Superior temporal gyrus (tissue), 1 donor: ENCODE data around the gene NAA16.
"Not testable (repeated sequence)": the region's sequence is repeated elsewhere in the genome, so short reads cannot be mapped to it uniquely, and the experiment has no call there.

ENCODE experiments used
- DNase-seq: peaks from one replicate; pipeline ENCODE4 v3.0.0-alpha.2; 2016; ENCODE audit errors: extremely low spot score

The NAA16 gene

GRCh38 chr13:41408121-41408520, 97.1 kb downstream of the NAA16 start:
- no peak for DNase-seq

GRCh38 chr13:41408746-41409145, 97.7 kb downstream of the NAA16 start:
- DNase-seq, result no peak

DNA sequence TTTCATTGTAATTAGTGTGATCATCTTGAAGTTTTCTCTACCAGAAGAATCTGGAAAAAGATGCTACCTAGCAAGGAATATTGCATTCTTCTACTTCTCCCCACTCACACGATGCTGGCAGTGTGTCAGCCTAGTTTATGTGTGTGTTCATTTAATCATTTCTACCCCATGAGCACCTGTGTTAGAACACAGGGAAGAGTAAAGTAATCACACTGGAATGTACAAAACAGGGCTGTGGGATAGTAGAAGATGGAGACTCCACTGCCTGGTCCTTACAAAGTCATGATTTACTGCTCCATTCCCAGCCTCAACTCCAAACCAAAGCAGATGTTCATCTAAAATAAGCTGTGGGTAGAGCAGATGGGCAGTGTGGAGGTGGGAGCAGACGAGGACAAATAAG, 98.5 kb downstream of the NAA16 start:
- no peak for DNase-seq

GRCh38 chr13:41411060-41411459, 100.0 kb downstream of the NAA16 start:
- no peak for DNase-seq

GRCh38 chr13:41411522-41411921, 100.5 kb downstream of the NAA16 start:
- peak; percentile 69 for DNase-seq

DNA sequence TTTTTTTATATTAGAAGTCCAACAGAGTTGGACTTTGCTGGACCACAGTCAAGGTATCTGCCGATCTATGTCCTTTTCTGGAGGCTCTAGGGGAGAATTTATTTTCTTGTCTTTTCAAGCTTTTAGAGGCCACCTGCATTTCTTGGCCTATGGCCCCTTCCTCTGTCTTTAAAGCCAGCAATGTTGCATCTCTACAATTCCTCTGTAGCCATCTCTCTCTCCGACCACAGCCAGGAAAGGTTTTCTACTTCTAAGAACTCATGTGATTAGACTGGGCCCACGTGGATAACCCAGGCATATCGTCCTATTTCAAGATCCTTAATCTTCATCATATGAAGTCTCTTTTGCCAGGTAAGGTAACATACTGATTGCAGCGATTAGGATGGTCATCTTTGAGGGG, 102.8 kb downstream of the NAA16 start:
- no peak for DNase-seq

- DNase-seq, result no peak
Measured at GRCh38 chr13:41416276-41416675, 105.2 kb downstream of the NAA16 start.

DNA sequence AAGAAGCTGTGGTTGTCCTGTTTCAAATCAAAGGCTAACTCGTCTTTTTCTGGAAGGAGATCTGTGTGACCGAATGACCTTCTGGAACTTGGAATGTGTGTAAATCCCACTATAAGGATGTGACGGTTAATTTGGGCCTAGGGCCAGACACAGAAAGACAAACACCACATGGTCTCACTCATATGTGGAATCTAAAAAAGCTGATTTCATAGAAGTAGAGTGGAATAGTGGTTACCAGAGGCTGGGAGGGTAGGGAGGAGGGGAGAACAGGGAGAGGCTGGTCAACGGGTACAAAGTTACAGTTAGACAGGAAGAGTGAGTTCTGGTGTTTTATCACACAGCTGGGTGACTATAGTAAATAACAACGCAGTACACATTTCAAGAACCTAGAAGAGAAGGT, 107.0 kb downstream of the NAA16 start:
- DNase-seq, result no peak

- DNase-seq, result no peak
Measured at GRCh38 chr13:41418731-41419130, 107.7 kb downstream of the NAA16 start.

GRCh38 chr13:41419206-41419605, 108.1 kb downstream of the NAA16 start:
- DNase-seq, result no peak

GRCh38 chr13:41420146-41420545, 109.1 kb downstream of the NAA16 start:
- DNase-seq, result no peak

GRCh38 chr13:41421330-41421729, 110.3 kb downstream of the NAA16 start:
- DNase-seq, result not testable (repeated sequence)

- not testable (repeated sequence) for DNase-seq
Measured at GRCh38 chr13:41421983-41422382, 110.9 kb downstream of the NAA16 start.

GRCh38 chr13:41423259-41423658, 112.2 kb downstream of the NAA16 start:
- DNase-seq, result not testable (repeated sequence)

- not testable (repeated sequence) for DNase-seq
Measured at GRCh38 chr13:41424675-41425074, 113.6 kb downstream of the NAA16 start.

GRCh38 chr13:41426047-41426446, 115.0 kb downstream of the NAA16 start:
- DNase-seq, result no peak
